Heart left ventricle (tissue), 16 donors: ENCODE measurements around the gene RPL11. TPM values are rescaled to one million over a fixed set of nuclear protein-coding genes. Genes with fewer than 3 reads are reported as not detected.
"Not testable (repeated sequence)": the region's sequence is repeated elsewhere in the genome, so short reads cannot be mapped to it uniquely, and the experiment has no call there.

Source experiments
- ATAC-seq, 4 donors: fragments of 200-7000 bp; cut with Tn5 transposase; one replicate each; pipeline ENCODE4 v1.9.1; 2020 to 2022; ENCODE audit warnings: moderate library complexity in 4 of 4, mild to moderate bottlenecking in 3 of 4, moderate number of reproducible peaks in 1 of 4
- DNase-seq, 5 donors: peaks; one replicate each; pipeline ENCODE4 v3.0.0-alpha.2; 2020
- H3K27ac ChIP-seq, 12 donors: fragments of 200-600 bp; sonication (generic) in 4 of 12; one replicate each; pipeline versions ENCODE4 v1.5.0 to v1.8.0; 2016 to 2022; ENCODE audit warnings: mild to moderate bottlenecking in 2 of 12
- H3K27me3 ChIP-seq, 9 donors: fragments of 200-600 bp; sonication (generic) in 2 of 9; one replicate each; pipeline versions ENCODE4 v1.5.1 to v1.8.0; 2016 to 2022; ENCODE audit warnings: mild to moderate bottlenecking in 3 of 9
- H3K36me3 ChIP-seq, 9 donors: fragments of 200-600 bp; sonication (generic) in 2 of 9; one replicate each; pipeline versions ENCODE4 v1.5.0 to v1.8.0; 2018 to 2022; ENCODE audit warnings: mild to moderate bottlenecking in 2 of 9
- H3K4me1 ChIP-seq, 12 donors: fragments of 200-600 bp; sonication (generic) in 4 of 12; one replicate each; pipeline versions ENCODE4 v1.5.0 to v1.8.0; 2016 to 2022; ENCODE audit warnings: mild to moderate bottlenecking in 3 of 12
- H3K4me3 ChIP-seq, 12 donors: fragments of 200-600 bp; sonication (generic) in 4 of 12; one replicate each; pipeline versions ENCODE4 v1.5.0 to v1.8.0; 2017 to 2022; ENCODE audit warnings: mild to moderate bottlenecking in 9 of 12, moderate library complexity in 4 of 12
- H3K9me3 ChIP-seq, 12 donors: fragments of 200-600 bp; sonication (generic) in 4 of 12; one replicate each; pipeline versions ENCODE4 v1.5.0 to v1.8.0; 2016 to 2022; ENCODE audit warnings: mild to moderate bottlenecking in 1 of 12
- POLR2A ChIP-seq, 2 donors: fragments of 450-650 bp; IDR thresholded peaks; one replicate each; pipeline ENCODE4 v1.6.1; 2017; ENCODE audit warnings: antibody characterized with exemption in 2 of 2, mild to moderate bottlenecking in 2 of 2, moderate library complexity in 2 of 2
- WGBS, 4 donors: extraction: QIAGEN DNeasy Blood & Tissue Kit in 2 of 4; methylation state at CpG; one replicate each; pipeline versions ENCODE4 v1.1.5 to v1.1.7; 2013 to 2018; 5-methylcytosine and 5-hydroxymethylcytosine counted together
- intact Hi-C, 10 donors: fragments of 100-400 bp; cut with DNase I; formaldehyde crosslinking; loops; one replicate each; pipeline versions ENCODE4 v1.11.1 to v1.14.2; 2022
- polyA plus RNA-seq, 2 donors: library from polyadenylated mRNA; stranded (reverse); fragments of 200-250 nt; gene quantifications; one replicate each; pipeline ENCODE4 v1.2.3, GENCODE V29; 2013
- total RNA-seq, 9 donors: library from RNA; depleted of rRNA in 2 of 9; stranded (reverse); fragments of >200 nt in 2 of 9; fragmentation: NEBNext Ultra II Directional in 3 of 9; extraction: Animal tissue kit (Norgen Biotek cat#: 25700) in 3 of 9; gene quantifications; one replicate each; pipeline versions ENCODE4 v1.1.0 to v1.2.4, GENCODE V29; 2016 to 2023
- TF ChIP-seq, protein P1 (sequence below), 12 donors: fragments of 200-600 bp; sonication (generic) in 4 of 12; IDR thresholded peaks; one replicate each; pipeline versions ENCODE4 v1.5.0 to v1.8.0; 2018 to 2022; ENCODE audit warnings: antibody characterized with exemption in 12 of 12, mild to moderate bottlenecking in 5 of 12
- donor health status: ischemic (EF 13 %, LVEDD 7.1; RV severe dilation, severe dysfunction).
- donor health status: healthy with polysubstance abuse.
- donor health status: DM: no; HTN: yes; CAD: no.
- donor health status: DM: no; HTN: no; CAD: no.
- donor health status: ischemic (EF 25% LVEDD 6.9; RV normal size, moderate dysfunction).
- donor health status: ischemic (EF 25% LVEDD 5.7; RV mildly dilated, moderate dysfunction).
- donor health status: healthy.
- donor health status: DM: yes; HTN: yes; CAD: no.
- donor health status: ischemic (EF 35%, LVEDD 5.7; RV mildly dilated, moderate dysfunction).
- donor health status: nonischemic (EF 11% LVEDD 7.7; RV severe dilation, severe dysfunction).
- donor health status: DM: yes; HTN: yes; CAD: no.
- donor health status: PGD.
- donor health status: ischemic (EF 29% LVEDD 5.4; RV normal size, mild dysfunction).
- donor health status: nonischemic (EF 23%, LVEDD 6.1; RV moderate dilation, normal function).

Gene RPL11
- total and polyA plus RNA-seq, 11 donors = 341 to 2,009 (median 695) TPM

DNA sequence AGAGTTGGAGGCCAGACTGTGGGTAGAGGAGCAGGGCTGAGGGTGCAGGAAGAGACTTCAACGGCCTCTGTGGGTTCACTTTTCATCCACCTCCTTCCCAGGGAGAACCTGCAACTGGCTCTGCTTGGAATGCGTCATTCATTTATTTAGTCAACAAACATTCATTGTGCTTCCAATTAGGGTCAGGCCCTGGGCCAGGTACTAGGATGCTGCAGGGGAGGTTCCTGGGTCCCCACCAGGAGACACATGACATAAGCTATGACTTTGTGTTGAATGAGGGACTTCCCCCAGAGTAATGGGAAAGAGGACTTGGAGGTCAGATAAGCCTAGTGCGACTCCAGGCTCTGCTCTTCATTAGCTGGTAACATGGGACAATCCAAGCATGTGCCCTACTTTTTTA lies 46.3 kb upstream of the RPL11 start:
- TF ChIP-seq POLR2A (IDR thresholded peaks at IDR 0.05) = no peak
- TF ChIP-seq, protein P1, sequence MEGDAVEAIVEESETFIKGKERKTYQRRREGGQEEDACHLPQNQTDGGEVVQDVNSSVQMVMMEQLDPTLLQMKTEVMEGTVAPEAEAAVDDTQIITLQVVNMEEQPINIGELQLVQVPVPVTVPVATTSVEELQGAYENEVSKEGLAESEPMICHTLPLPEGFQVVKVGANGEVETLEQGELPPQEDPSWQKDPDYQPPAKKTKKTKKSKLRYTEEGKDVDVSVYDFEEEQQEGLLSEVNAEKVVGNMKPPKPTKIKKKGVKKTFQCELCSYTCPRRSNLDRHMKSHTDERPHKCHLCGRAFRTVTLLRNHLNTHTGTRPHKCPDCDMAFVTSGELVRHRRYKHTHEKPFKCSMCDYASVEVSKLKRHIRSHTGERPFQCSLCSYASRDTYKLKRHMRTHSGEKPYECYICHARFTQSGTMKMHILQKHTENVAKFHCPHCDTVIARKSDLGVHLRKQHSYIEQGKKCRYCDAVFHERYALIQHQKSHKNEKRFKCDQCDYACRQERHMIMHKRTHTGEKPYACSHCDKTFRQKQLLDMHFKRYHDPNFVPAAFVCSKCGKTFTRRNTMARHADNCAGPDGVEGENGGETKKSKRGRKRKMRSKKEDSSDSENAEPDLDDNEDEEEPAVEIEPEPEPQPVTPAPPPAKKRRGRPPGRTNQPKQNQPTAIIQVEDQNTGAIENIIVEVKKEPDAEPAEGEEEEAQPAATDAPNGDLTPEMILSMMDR (IDR thresholded peaks at IDR 0.05) = no peak
- DNase-seq (no peak), ATAC-seq (no peak)
- Histone ChIP-seq H3K4me3 (no peak overlapping the region), H3K27me3 (no peaks in the 10 kb centered on the region), H3K27ac (no peak overlapping the region), H3K36me3 (no peaks in the 10 kb centered on the region), H3K4me1 (peaks cover 0 to 15% (median 2%) of the 10 kb centered on the region in 12 donors), H3K9me3 (no peaks in the 10 kb centered on the region)
- intact Hi-C loops = no loop called here
- WGBS, 4 donors = 89 to 96% (median 91%) methylated on average over 3 of the region's 3 CpGs

DNA sequence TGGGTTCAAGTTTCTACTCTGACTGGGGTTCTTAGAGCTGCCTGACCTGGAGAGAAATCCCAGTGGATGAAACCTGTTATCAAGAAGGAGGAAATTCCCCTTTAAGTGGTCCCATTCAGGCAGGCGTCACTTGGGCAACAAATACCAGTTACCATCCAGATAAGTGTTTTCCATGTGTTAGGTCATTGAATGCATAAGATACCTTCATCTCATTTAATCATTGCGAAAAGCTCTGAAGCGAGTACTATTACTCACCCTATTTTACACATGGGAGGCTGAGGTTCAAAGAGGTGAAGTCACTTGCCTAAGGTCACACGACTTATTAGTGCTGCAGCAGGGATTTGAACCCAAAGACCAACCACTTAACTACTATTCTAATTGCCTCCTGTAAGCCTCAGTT lies 45.5 kb upstream of the RPL11 start:
- no peak for DNase-seq
- H3K36me3 ChIP-seq = no peaks in the 10 kb centered on the region
- ATAC-seq = no peak
- no peaks in the 10 kb centered on the region for H3K9me3 ChIP-seq
- no peak for TF ChIP-seq POLR2A (IDR thresholded peaks at IDR 0.05)
- TF ChIP-seq, protein P1 (IDR thresholded peaks at IDR 0.05) = no peak
- intact Hi-C loops = no loop called here
- no peak overlapping the region for H3K27ac ChIP-seq
- H3K27me3 ChIP-seq = no peaks in the 10 kb centered on the region
- no peak overlapping the region for H3K4me3 ChIP-seq
- H3K4me1 ChIP-seq = peaks cover 0 to 22% (median 7%) of the 10 kb centered on the region in 12 donors
- WGBS, 4 donors = 81 to 98% (median 95%) methylated on average over 4 of the region's 4 CpGs

DNA sequence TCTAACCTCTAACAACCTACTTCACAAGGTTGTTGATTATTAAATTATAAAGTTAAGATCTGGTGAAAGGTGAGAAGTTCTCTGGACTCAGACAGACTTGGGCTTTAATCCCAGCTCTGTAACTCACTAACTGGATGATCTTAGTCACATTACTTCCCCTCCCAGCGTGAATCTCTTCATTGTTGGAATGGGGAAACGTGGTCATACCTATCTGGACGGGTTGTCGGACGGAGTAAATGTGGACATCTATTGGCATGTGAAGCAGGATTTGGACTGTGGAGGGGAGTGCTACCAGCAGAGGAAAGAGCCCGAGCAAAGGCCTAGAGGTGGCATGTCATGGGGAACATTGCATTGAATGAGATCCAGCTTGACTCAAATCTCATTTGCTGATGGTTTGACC lies 45.1 kb upstream of the RPL11 start:
- no peaks in the 10 kb centered on the region for H3K27me3 ChIP-seq
- 82 to 94% (median 92%) methylated on average over 6 of the region's 6 CpGs for WGBS, 4 donors
- intact Hi-C loops = no loop called here

DNA sequence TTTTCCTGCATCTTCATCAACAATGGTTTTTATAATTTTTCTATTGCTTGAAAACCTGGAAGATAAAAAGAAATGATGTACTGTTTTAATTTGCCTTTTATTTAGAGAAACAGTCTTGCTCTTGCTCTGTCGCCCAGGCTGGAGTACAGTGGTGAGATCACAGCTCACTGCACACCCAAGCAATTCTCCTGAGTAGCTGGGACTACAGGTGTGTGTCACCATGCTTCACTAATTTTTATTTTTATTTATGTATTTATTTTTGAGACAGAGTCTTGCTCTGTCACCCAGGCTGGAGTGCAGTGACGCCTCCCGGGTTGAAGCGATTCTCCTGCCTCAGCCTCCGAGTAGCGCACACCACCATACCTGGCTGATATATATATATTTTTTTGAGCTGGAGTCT lies 43.0 kb upstream of the RPL11 start:
- peaks cover 0 to 29% (median 12%) of the 10 kb centered on the region in 12 donors for H3K4me1 ChIP-seq
- no peak for ATAC-seq
- intact Hi-C loops = no loop called here

More for the DNA sequence above, 45.1 kb upstream of the RPL11 start:
- DNase-seq = no peak
- TF ChIP-seq, protein P1 (IDR thresholded peaks at IDR 0.05) = no peak
- TF ChIP-seq POLR2A (IDR thresholded peaks at IDR 0.05) = no peak
- peaks cover 0 to 27% (median 10%) of the 10 kb centered on the region in 12 donors for H3K4me1 ChIP-seq
- no peak overlapping the region for H3K27ac ChIP-seq
- H3K36me3 ChIP-seq = no peaks in the 10 kb centered on the region
- H3K4me3 ChIP-seq = no peak overlapping the region
- no peaks in the 10 kb centered on the region for H3K9me3 ChIP-seq
- no peak for ATAC-seq

DNA sequence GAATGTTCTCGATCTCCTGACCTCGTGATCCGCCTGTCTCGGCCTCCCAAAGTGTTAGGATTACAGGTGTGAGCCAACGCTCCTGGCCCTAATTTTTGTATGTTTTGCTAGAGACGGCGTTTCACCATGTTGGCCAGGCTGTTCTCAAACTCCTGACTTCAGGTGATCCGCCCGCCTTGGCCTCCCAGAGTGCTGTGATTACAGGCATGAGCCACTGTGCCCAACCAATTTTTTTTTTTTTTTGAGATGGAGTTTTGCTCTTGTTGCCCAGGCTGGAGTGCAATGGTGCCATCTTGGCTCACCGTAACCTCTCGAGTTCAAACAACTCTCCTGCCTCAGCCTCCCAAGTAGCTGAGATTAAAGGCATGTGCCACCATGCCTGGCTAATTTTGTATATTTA lies 42.4 kb upstream of the RPL11 start:
- DNase-seq, H3K36me3 ChIP-seq, H3K9me3 ChIP-seq, H3K27me3 ChIP-seq, H3K4me3 ChIP-seq, ATAC-seq, H3K27ac ChIP-seq, intact Hi-C loops: not testable (repeated sequence)
- peaks cover 0 to 23% (median 12%) of the 10 kb centered on the region in 12 donors for H3K4me1 ChIP-seq
- WGBS, 4 donors = 93 to 95% (median 94%) methylated on average over 11 of the region's 11 CpGs

More for the DNA sequence above, 43.0 kb upstream of the RPL11 start:
- TF ChIP-seq POLR2A (IDR thresholded peaks at IDR 0.05) = no peak
- TF ChIP-seq, protein P1 (IDR thresholded peaks at IDR 0.05) = no peak
- H3K9me3 ChIP-seq = no peaks in the 10 kb centered on the region
- H3K27me3 ChIP-seq = no peaks in the 10 kb centered on the region
- 89 to 99% (median 96%) methylated on average over 6 of the region's 6 CpGs for WGBS, 4 donors
- H3K4me3 ChIP-seq = no peak overlapping the region
- no peak overlapping the region for H3K27ac ChIP-seq
- no peak for DNase-seq
- no peaks in the 10 kb centered on the region for H3K36me3 ChIP-seq
